Breast epithelium (tissue), 3 donors: ENCODE measurements around the gene CTNNA2.

Source experiments
- CTCF ChIP-seq, 3 donors: fragments of 450-650 bp; IDR thresholded peaks; one replicate each; pipeline ENCODE4 v1.5.1; 2016 to 2017; ENCODE audit warnings: antibody characterized with exemption in 3 of 3, mild to moderate bottlenecking in 3 of 3, moderate library complexity in 3 of 3
- POLR2A ChIP-seq: fragments of 450-650 bp; IDR thresholded peaks from one replicate; pipeline ENCODE4 v1.6.1; 2016; ENCODE audit warnings: antibody characterized with exemption, mild to moderate bottlenecking, moderate library complexity
- POLR2AphosphoS5 ChIP-seq, 3 donors: sonication (generic); formaldehyde crosslinking; IDR thresholded peaks; one replicate each; pipeline ENCODE4 v1.6.1; 2017; ENCODE audit warnings: antibody characterized with exemption in 3 of 3

GRCh38 chr2:80168037-80168436 is 655.2 kb downstream of the CTNNA2 start:
- no peak for TF ChIP-seq CTCF (IDR thresholded peaks at IDR 0.05)
- no peak for TF ChIP-seq POLR2AphosphoS5 (IDR thresholded peaks at IDR 0.05)
- TF ChIP-seq POLR2A = no peak
